Hepatic stellate cell (primary cell): ENCODE data around the gene RNF6.
A peak's percentile ranks its signal among the peaks of the same experiment; 100 is the strongest.
"Not testable (repeated sequence)": the region's sequence is repeated elsewhere in the genome, so short reads cannot be mapped to it uniquely, and the experiment has no call there.

ENCODE experiments used
- DNase-seq: peaks from one replicate; pipeline ENCODE4 v3.0.0; 2011; ENCODE audit warnings: low spot score

Gene RNF6

GRCh38 chr13:26221721-26222519 is at the start of gene RNF6:
RNF6 (minus strand) TSS chr13:26222314; CDS start chr13:26219649, 2,665 bp downstream.
- peak; percentile 99 for DNase-seq

- DNase-seq: no peak
Measured at GRCh38 chr13:26270707-26271106, 48.6 kb upstream of the RNF6 start.

DNA sequence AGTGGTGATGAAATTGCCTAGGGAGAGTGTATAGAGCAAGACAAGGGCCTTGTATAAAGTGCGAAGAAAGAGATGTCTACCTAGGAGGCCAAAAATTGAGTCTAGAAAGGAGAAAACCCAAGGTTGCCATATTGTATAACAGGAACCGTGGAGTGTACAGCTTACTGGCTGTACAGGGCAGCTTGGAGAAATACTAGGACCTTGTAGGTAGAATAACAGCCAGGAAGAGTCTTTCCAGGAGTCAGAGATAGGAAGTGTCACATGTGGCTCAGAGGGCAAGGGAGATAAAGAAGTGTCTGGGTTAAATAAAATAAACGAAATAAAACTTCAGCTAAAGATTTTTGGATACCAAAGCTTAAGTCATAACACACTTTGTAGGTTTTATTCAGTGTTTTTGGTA is 44.2 kb upstream of the RNF6 start:
- no peak for DNase-seq

GRCh38 chr13:26262156-26262555 is 40.0 kb upstream of the RNF6 start:
- no peak for DNase-seq

DNA sequence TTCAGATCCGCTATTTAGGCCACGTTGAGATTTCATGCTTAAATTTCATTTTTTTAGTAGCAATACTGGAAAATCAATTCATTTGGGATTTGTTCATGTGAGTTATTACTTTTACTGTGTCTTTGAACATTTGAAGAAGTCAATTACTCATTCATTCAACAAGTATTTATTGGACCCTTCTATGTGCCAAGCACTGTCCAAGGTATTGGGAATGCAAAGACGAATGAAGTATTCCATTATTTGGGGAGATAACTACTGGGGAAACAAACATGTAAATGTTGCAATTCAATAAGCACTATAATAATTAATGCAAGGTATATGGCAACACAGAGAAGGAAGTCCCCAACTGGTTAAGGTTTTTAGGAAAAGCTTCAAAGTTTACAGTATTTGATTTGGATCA is 37.5 kb upstream of the RNF6 start:
- no peak for DNase-seq

DNA sequence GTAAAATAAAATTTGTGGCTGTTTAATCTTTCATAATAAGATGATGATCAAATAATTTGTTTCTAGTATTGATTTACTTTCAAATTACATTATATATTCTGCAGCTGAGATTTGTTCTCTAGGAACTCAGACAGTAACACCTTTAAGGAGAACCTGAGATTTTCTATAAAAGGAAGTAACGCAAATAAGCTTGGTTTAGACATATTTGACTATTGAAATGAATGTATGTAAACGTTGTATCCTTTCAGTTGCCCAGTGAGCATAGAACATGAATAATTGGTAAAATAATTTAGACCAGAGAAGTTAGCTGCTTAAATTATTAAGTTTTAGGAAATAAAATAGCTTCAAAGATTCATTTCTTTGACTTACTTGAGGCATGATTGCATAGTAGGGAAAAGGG is 34.9 kb upstream of the RNF6 start:
- DNase-seq: no peak

DNA sequence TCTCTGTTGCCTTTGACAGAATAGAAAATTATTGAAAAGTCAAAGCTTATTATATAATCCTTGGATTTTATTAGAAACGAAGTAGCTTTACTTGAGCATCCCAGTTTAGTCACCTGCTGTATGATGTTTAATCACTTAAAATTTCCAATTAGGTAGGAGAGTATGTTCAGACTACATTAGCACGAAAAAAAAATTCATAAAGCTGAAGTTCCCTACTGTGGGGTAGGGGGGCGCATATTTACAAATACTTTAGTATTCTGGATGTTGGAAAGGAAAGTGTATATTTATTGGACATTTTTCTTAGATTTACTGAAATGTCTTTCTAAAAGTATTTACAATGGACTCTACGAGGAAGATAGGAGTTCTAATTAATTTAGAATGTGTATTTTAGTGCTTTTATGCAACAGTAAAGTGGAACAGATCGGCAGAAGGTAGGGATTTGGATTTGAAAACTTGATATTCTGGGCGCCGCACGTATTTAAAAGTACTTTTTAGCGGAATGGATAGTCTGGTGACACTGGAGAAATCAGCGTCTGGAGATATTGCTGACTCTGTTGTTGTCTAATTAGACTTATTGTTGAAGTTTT is 33.7 kb upstream of the RNF6 start:
- DNase-seq: no peak

- no peak for DNase-seq
Measured at GRCh38 chr13:26255115-26255514, 33.0 kb upstream of the RNF6 start.

DNA sequence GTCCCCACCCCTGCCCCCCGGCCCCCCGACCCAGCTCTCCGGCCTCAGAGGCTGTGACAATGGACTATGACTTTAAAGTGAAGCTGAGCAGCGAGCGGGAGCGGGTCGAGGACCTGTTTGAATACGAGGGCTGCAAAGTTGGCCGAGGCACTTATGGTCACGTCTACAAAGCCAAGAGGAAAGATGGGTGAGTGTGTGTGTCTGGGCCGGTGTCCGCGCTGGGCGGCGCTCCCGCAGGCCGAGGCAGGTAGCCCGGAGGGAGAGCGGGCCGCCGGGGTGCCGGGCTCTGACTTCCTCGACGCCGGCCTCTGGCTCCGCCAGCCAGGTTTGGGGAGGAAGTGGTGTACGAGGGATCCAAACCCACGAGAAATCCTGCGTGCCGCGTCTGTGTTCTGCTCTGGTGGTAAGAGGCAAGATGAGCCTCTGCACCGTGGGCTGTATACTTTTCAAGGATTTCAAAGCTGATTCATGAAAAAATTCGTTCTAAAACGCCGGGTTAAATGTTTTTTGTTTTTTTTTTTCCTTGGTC is 32.5 kb upstream of the RNF6 start:
- peak; percentile 19 for DNase-seq

GRCh38 chr13:26253787-26254582 is 31.9 kb upstream of the RNF6 start, which contains the start of gene CDK8:
CDK8 (plus strand) TSS chr13:26254129; CDS start chr13:26254642, 513 bp downstream.
- DNase-seq: peak; percentile 78

GRCh38 chr13:26253262-26253786 is 31.2 kb upstream of the RNF6 start:
- DNase-seq: no peak

GRCh38 chr13:26252006-26252405 is 29.9 kb upstream of the RNF6 start:
- not testable (repeated sequence) for DNase-seq

DNA sequence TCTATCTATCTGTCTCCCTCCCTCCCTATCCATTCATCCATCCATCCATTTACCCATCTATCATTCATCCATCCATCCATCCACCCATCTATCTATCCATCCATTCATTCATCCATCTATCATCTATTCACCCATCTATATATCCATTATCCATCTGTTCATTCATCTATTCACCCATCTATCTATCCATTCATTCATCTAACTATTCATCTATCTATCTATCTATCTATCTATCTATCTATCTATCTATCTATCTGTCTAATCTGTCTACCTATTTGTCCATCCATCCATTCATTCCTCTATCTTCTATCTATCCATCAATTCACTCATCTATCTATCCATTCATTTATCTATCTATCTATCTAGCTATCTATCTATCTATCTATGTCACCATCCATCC is 27.4 kb upstream of the RNF6 start:
- DNase-seq: no peak

DNA sequence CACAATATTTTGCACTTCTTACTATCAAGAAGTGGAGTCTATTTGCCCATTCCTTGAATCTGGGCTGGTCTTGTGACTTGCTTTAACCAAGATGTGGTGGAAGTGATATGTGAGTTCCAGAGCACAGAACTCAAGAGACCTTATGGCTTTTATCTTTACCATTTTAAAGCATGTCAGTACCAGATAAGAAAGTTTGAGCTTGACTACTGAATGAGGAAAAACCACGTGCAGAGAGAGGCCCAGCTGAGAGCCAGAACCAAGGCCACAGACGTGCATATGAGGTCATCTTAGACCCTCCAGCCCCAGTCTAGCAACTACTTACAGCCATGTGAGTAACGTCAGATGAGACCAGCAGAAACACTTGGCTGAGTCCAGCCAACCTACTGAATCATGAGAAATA is 25.5 kb upstream of the RNF6 start:
- no peak for DNase-seq

- no peak for DNase-seq
Measured at GRCh38 chr13:26247011-26247410, 24.9 kb upstream of the RNF6 start.

- no peak for DNase-seq
Measured at GRCh38 chr13:26246154-26246553, 24.0 kb upstream of the RNF6 start.

GRCh38 chr13:26236296-26236695 is 14.2 kb upstream of the RNF6 start:
- no peak for DNase-seq

- DNase-seq: no peak
Measured at GRCh38 chr13:26230703-26231102, 8.6 kb upstream of the RNF6 start.

- no peak for DNase-seq
Measured at GRCh38 chr13:26229080-26229615, 7.0 kb upstream of the RNF6 start.

- DNase-seq: no peak
Measured at GRCh38 chr13:26228096-26228495, 6.0 kb upstream of the RNF6 start.

- DNase-seq: no peak
Measured at GRCh38 chr13:26227166-26227971, 5.3 kb upstream of the RNF6 start.
